HG03103 (cell line): ENCODE data around the gene CASP14.
"Not testable (repeated sequence)": the region's sequence is repeated elsewhere in the genome, so short reads cannot be mapped to it uniquely, and the experiment has no call there.

Experiments
- ATAC-seq: cut with Tn5 transposase; IDR thresholded peaks from one replicate; pipeline ENCODE4 v1.9.1; 2021; ENCODE audit warnings: low read depth; ENCODE audit not compliant: unreplicated experiment

The CASP14 gene

DNA sequence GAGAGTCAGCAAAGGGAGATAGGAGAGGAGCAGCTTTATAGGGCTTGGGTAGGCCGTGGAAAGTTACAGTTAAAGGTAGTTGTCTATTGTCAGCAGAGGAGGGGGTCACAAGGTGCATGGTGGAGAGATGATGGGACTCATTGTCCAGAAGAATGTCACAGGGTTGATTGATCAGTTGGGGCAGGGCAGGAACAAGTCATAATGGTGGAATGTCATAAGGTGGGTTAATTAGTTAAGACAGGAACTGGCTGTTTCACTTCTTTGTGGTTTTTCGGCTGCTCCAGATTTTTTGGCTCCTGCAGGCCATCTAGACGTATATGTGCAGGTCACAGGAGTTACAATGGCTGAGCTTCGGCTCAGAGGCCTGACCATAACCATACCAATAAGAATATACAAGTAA, 21.1 kb downstream of the CASP14 start:
- not testable (repeated sequence) for ATAC-seq

DNA sequence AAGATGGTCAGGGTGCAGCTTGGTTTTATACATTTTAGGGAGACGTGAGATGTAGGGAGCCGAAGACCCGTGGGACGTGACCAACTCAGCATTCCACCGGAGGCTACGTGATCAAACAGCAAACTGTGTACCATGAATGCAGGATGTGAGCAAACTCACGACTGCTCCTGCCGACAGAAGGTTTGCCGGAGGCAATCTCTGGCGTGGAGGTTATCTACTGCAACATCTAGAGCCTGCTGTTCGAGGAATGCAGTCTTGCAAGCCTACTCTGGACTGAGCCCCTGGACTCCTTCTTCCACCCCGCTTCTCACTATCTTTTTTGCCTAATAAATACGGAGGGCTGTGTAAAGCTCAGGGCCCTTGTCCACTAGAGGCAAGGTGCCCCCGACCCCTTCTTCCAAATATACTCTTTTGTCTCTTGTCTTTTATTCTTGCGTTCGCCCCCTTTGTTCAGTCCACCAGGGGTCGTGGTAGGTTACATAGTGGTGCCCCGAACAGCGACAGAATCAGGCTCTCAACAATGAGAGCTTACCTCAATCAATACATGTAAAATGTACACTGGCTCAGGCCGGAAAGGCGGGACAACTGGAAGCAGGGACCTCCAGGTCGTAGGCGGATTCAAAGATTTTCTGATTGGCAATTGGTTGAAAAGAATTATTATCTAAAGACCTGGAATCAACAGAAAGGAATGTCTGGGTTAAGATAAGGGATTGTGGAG, 23.8 kb downstream of the CASP14 start:
- no peak for ATAC-seq

DNA sequence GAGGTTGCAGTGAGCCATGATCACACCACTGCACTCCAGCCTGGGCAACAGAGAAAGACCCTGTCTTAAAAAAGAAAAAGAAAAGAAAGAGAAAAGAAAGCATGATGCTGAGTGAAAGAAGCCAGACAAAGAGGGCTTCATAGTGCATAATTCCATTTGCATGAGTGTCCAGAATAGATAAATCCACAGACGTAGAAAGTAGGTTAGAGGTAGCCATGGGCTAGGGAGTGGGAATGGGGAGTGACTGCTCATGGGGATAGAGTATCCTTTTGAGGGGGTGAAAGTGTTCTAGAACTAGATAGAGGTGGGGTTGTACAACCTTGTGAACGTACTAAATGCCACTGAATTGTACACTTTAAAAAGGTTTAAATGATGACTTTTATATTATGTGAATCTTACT, 25.1 kb downstream of the CASP14 start:
- no peak for ATAC-seq

DNA sequence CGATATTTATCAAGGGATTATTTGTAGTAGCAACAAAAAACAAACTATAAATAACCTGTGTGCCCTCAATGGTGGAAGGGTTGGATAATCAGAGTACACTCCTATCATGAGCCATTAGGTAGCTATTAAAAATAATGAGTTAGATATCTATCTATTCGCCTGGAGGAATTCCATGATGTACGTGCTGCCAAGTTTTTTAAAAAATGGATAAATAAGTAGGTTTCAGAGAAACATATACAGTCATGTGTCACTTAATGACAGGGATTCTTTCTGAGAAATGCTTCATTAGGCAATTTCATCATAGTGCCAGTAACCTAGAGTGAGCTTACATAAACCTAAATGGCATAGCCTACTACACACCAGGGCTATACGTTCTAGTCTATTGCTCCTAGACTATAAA, 26.5 kb downstream of the CASP14 start:
- ATAC-seq, result no peak

DNA sequence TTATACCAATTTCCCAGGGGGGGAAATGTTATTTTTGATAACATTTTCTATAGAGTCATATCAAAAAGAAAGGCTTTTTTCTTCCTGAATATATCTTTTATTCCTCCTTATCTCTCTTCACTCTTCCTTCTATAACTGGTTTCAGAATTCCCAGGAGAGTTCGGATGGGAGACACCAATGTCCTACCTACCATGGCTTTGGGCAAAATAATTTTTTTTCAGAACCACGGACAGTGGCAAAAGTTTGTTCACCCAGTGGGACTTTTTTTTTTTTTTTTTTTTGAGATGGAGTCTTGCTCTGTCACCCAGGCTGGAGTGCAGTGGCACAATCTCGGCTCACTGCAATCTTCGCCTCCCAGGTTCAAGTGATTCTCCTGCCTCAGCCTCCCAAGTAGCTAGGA, 30.7 kb downstream of the CASP14 start:
- not testable (repeated sequence) for ATAC-seq

DNA sequence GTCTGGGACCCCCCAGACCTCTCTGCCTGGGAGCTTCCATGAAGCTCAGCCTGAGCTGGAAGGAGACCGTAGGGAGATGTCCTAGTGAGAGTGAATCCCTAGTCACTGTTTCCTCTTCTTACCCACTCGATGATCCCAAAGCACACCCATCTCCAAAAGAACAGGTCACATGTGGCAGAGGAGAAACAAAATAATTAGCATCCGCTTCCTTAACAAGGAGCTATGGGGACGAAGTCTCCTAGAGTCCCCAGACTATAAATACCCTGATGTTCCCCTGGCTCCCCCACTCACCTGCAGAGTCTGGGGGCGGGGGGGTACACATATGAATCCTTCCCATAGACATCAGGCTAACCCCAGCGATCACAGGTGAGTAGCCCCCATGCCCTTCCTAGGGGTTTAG, 32.6 kb downstream of the CASP14 start, which contains the start of gene OR1I1:
Gene OR1I1 (plus strand): TSS at position 301 of the 400 bp plus-strand sequence. CDS start 4,855 bp downstream, outside the sequence.
- ATAC-seq, result no peak

DNA sequence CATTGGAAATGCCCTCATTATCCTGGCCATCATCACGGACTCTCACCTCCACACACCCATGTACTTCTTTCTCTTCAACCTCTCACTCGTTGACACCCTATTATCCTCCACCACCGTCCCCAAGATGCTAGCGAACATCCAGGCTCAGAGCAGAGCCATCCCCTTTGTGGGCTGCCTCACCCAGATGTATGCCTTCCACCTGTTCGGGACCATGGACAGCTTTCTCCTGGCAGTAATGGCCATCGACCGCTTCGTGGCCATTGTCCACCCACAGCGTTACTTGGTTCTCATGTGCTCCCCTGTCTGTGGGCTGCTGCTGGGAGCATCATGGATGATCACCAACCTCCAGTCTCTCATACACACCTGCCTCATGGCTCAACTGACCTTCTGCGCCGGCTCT, 37.9 kb downstream of the CASP14 start:
- ATAC-seq, result no peak

DNA sequence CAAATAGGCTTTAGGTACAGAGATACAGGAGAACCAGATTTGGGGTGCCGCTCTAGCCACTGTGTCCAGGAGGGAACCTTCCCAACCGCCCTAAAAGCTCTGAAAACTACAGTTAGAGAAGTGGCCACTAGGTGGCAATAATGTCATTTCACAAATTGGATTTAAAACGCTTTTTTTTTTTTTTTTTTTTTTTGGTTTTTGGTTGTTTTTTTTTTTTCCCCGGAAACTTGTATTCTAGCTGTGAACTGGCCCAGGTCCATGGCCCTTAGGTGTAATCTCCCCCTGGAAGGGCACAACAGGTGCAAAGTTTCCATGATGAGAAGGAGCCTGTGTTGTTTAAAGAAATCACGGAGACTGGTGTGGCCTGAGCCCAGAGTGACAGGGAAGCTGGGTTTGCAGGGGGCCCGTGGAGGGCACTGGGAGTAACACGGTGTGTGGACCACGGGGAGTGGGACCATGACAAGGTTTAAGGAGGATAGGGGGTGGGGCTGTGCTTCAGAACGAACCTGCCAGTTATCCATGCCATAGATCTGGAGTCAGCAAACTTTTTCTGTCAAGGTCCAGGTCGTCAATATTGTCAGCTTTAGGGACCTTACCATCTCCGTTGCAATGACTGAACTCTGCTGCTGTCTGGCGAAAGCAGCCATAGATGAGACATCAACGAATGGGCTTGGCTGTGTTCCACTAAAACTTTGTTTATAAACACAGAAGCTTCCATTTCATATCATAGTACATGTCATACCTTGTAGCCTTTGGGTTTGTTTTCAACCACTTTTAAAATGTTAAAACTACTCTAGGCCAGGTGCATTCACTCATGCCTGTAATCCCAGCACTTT, 42.9 kb downstream of the CASP14 start:
- no peak for ATAC-seq

DNA sequence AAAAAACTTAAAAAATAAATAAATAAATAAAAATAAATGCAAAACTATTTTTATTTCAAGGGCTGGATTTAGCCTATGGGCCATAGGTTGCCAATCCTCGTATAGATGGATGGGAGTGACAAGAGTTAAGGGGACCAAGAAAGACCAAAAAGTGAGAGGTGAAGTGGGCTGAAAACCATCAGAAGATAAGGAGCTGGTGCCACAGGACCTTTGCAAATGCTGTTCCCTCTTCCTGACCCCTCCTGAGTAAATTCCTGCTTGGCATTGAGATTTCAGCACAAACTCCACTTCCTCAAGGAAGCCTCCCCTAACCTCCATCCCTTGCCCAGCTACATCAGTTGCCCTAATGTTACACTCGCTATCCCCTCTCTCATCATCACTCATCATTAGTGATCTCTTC, 43.7 kb downstream of the CASP14 start:
- ATAC-seq, result no peak

DNA sequence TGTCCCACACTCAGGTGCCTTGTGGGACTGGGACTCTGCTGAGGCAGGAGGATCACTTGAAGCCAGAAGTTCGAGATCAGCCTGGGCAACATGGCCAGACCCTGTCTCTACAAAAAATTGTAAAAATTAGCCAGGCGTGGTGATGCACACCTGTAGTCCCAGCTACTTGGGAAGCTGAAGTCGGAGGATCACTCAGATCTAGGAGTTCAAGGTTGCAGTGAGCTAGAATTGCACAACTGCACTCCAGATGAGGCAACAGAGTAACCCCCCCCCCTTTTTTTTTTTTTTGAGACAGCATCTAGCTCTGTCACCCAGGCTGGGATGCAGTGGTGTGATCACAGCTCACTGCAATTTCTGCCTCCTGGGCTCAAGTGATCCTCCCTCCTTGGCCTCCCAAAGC, 46.9 kb downstream of the CASP14 start:
- no peak for ATAC-seq

DNA sequence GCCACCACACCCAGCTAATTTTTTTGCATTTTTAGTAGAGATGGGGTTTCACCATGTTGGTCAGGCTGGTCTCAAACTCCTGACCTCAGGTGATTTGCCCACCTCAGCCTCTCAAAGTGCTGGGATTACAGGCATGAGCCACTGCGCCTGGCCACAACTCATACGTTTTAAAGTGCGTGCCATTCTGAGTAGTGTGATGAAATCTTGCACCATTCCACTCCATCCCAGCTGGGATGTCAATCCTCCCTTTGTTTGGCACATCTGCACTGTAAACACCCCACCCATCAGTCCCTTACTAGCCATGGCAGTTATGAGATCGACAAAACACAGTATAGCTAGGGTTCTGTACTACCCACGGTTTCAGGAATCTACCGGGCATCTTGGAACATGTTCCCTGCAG, 48.7 kb downstream of the CASP14 start:
- not testable (repeated sequence) for ATAC-seq

DNA sequence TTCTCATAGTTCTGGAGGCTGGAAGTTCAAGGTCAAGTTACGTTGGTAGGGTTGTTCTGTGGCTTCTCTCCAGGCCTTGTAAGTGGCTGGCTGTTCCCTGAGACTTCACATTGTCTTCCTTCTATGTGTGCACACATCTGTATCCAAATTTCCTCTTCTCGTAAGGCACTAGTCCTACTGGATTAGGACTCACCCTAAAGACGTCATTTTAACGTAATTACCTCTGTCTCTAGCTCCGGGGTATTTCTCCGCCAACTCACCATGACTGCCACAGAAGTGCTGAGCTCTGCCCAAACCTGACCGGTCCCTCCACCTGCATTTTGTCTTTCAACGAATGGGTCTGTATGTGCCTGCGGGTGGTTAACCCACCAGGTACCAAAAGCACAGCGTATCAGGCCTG, 49.2 kb downstream of the CASP14 start:
- no peak for ATAC-seq

DNA sequence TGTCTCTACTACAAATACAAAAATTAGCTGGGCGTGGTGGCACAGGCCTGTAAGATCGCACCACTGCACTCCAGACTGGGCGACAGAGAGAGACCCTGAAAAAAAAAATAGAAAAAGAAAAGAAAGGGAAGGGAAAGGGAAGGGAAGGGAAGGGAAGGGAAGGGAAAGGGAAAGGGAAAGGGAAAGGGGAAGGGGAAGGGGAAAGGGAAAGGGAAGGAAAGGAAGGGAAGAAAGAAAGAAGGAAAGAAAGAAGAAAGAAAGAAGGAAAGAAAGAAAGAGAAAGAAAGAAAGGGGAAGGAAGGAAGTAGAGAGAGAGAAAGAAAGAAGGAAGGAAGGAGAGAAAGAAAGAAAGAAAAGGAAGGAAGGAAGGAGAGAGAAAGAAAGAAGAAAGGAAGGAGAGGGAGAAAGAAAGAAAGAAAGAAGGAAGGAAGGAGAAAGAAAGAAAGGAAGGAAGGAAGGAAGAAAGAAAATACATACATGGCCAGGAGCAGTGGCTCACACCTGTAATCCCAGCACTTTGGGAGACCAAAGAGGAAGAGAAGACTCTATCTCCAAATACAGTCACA, 49.8 kb downstream of the CASP14 start:
- ATAC-seq, result no peak

DNA sequence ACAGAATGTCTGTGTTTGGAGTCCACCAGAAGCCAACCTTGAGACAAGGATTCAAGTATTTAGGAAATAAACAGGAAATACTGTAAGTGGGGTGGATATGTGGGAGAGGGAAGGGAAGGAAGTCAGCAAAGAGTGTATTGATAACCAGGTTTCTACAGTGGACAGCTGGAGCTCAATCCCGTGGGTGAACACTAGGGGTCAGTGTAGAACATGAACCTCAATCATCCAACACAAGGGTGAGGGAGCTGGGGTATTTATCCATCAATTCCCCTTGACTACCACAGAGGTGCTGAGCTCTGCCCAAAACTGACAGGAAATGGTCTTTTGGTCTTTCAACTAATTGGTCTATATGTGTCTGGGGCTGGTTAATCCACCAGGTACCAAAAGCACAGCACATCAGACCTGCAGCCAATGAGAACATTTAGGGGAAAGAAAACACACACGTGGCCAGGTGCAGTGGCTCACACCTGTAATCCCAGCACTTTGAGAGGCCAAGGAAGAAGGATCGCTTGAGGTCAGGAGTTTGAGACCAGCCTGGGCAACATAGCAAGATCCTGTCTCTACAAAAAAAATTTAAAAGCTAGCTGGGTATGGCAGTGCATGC, 52.3 kb downstream of the CASP14 start:
- no peak for ATAC-seq

DNA sequence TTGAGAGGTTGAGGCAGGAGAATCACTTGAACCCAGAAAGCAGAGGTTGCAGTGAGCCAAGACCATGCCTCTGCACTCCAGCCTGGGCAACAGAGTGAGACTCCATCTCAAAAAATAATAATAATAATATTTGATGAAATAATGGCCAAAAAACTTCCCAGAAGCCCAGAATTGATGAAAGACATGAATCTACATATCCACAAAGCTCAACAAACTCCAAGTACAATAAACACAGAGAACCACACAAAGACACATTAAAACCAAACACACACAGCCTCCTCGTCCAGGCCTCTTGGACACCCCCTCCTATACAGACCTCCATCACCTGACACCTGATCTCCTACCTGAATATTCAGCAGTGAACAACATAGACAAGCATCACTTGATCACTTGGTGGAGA, 54.7 kb downstream of the CASP14 start:
- no peak for ATAC-seq

DNA sequence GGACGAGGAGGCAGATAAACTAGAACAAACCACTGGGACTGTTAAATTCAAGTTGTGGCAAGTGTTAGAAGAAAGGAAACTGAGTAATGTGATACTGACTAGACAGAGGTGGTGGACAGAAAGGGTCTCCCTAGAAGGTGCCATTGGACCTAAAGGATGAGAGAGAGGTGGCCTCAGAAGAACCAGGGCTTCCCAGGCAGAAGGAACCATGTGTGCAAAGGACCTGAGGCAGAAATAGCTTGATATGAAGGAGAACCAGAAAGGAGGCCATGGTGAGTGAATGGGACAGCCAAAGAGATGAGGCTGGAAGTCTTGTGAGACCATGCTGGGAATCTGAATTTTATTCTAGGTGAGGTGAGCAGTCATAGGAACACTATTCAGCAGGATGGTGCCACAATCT, 55.1 kb downstream of the CASP14 start:
- ATAC-seq, result no peak

DNA sequence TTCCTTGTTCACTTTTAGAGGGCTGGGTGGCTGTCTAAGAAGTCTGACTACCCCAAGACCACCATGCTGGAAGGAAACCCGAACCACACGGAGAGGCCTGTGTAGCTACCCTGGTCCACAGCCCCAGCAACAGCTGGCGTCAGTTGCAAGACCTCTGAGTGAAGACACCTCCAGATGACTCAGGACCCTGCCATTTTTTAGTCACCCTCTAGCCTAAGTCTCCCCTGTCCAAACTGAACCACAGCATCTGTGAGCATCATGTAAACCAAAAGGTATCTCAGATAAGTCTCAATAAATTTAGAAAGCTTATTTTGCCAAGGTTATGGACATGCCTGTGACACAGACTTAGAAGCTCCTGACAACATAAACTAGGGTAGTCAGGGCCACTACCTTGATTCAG, 55.8 kb downstream of the CASP14 start:
- ATAC-seq, result no peak

DNA sequence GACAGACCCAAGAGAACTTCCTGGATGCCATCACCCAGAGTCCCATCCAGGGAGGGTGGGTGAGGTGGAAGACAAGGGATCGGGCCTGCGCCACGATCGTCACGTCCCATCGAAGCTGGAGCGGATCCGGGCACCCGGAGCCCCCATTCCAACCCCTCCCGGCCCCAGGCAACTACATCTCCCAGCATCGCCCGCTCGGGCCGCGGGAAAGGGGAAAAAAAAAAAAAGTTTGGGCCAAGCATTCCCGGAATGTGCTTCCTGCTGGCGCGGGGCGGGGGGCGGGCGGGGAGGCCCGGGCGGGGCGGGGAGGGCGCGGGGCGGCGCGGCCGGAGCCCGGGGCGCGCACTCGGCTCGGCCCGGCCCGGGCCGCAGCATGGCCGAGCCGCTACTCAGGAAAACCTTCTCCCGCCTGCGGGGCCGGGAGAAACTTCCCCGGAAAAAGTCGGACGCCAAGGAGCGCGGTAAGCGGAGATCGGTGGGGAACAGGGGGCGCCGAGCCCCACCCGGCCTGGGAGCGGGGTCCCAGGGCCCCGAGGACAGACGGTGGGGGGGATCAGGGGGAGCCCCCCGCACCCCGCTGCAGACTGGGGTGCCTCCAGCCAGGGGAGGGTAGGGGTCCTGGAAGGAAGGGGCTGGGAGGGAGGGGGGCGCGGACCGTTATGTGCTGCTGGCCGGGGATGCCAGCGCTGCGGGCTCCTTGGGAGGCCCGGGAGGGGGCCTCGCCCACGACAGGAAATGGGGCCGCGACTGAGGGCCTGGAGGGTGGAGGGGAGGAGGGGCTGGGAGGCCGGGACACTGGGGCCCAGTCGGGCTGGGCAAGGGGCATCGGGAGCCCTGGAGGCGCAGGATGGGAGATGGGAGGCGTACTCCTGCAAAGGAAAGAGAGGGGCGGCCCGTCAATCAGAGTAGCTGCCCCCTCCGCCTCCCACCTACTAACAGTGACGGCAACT, 58.1 kb downstream of the CASP14 start, which contains the start of gene SYDE1:
Gene SYDE1 (plus strand): TSS at position 341 of the 950 bp plus-strand sequence. CDS start 33 bp downstream, at position 374.
- no peak for ATAC-seq
